Measurements from ENCODE around the gene TAP1.
"Not testable (repeated sequence)": the region's sequence is repeated elsewhere in the genome, so short reads cannot be mapped to it uniquely, and the experiment has no call there.

The TAP1 gene

GRCh38 chr6:32876603-32877002 is 23.1 kb upstream of the TAP1 start:
- H3K4me3 ChIP-seq (ENCODE audit: low read depth, low read length) = no peak overlapping the region
- TF ChIP-seq CTCF (IDR thresholded peaks at IDR 0.05; ENCODE audit: borderline replicate concordance, insufficient read depth, low read depth, low read length) = no peak

- not testable (repeated sequence) for H3K4me3 ChIP-seq (ENCODE audit: low read depth, low read length)
Measured at GRCh38 chr6:32873947-32874346, 20.4 kb upstream of the TAP1 start.

GRCh38 chr6:32868257-32868788 is 14.8 kb upstream of the TAP1 start:
- peak; percentile 62 for TF ChIP-seq CTCF (IDR thresholded peaks at IDR 0.05; ENCODE audit: borderline replicate concordance, insufficient read depth, low read depth, low read length)
- no peak overlapping the region for H3K4me3 ChIP-seq (ENCODE audit: low read depth, low read length)

- no peak for TF ChIP-seq CTCF (IDR thresholded peaks at IDR 0.05; ENCODE audit: borderline replicate concordance, insufficient read depth, low read depth, low read length)
- no peak overlapping the region for H3K4me3 ChIP-seq (ENCODE audit: low read depth, low read length)
Measured at GRCh38 chr6:32867554-32868256, 14.2 kb upstream of the TAP1 start.

- H3K4me3 ChIP-seq (ENCODE audit: low read depth, low read length) = no peak overlapping the region
- TF ChIP-seq CTCF (IDR thresholded peaks at IDR 0.05; ENCODE audit: borderline replicate concordance, insufficient read depth, low read depth, low read length) = no peak
Measured at GRCh38 chr6:32867022-32867477, 13.5 kb upstream of the TAP1 start.

GRCh38 chr6:32865724-32866443 is 12.4 kb upstream of the TAP1 start:
- no peak for TF ChIP-seq CTCF (IDR thresholded peaks at IDR 0.05; ENCODE audit: borderline replicate concordance, insufficient read depth, low read depth, low read length)
- no peak overlapping the region for H3K4me3 ChIP-seq (ENCODE audit: low read depth, low read length)

GRCh38 chr6:32862725-32863124 is 9.2 kb upstream of the TAP1 start:
- no peak for TF ChIP-seq CTCF (IDR thresholded peaks at IDR 0.05; ENCODE audit: borderline replicate concordance, insufficient read depth, low read depth, low read length)
- no peak overlapping the region for H3K4me3 ChIP-seq (ENCODE audit: low read depth, low read length)
